ENCODE data around the gene PAM. TPM values are rescaled to one million over a fixed set of nuclear protein-coding genes. Genes with fewer than 3 reads are reported as not detected.

PAM gene
- polyA plus RNA-seq, 1 donor from 2014 or later, result 363 TPM

GRCh38 chr5:102975457-102976182 is 220.5 kb downstream of the PAM start:
- Histone ChIP-seq H3F3A (ENCODE audit: insufficient read depth, low read length, poor library complexity, severe bottlenecking) (no peaks in the 10 kb centered on the region), H3K4me2 (ENCODE audit: low read length) (no peak overlapping the region)

GRCh38 chr5:102981957-102982635 is 227.0 kb downstream of the PAM start:
- Histone ChIP-seq H3K36me3 (ENCODE audit: insufficient read depth, low read length) (peaks cover 6% of the 10 kb centered on the region), H3K9ac (ENCODE audit: low read length) (no peak overlapping the region), H4K20me1 (ENCODE audit: insufficient read depth) (no peaks in the 10 kb centered on the region), H3F3A (ENCODE audit: insufficient read depth, low read length, poor library complexity, severe bottlenecking) (no peaks in the 10 kb centered on the region), H3K27me3 (ENCODE audit: insufficient read depth, low read depth, low read length) (no peaks in the 10 kb centered on the region), H3K4me2 (ENCODE audit: low read length) (no peak overlapping the region), H3K9me2 (ENCODE audit: insufficient read depth, low read length) (no peaks in the 10 kb centered on the region), H3K27ac (ENCODE audit: low read length) (no peak overlapping the region), H3K79me2 (replicated peaks; ENCODE audit: insufficient read depth, low read length) (no peaks in the 10 kb centered on the region), H3K9me3 (ENCODE audit: low read length) (peaks cover 4% of the 10 kb centered on the region), H3K4me3 (ENCODE audit: low read length) (no peak overlapping the region), H2AFZ (ENCODE audit: low read depth, low read length) (no peak overlapping the region)
- no peak for TF ChIP-seq EP300 (conservative IDR thresholded peaks at IDR 0.05; ENCODE audit: poor library complexity, severe bottlenecking)

More at GRCh38 chr5:102975457-102976182, 220.5 kb downstream of the PAM start:
- no peaks in the 10 kb centered on the region for H3K79me2 ChIP-seq (replicated peaks; ENCODE audit: insufficient read depth, low read length)
- no peaks in the 10 kb centered on the region for H3K9me2 ChIP-seq (ENCODE audit: insufficient read depth, low read length)
- no peaks in the 10 kb centered on the region for H3K27me3 ChIP-seq (ENCODE audit: insufficient read depth, low read depth, low read length)
- no peaks in the 10 kb centered on the region for H4K20me1 ChIP-seq (ENCODE audit: insufficient read depth)
- no peak overlapping the region for H2AFZ ChIP-seq (ENCODE audit: low read depth, low read length)
- no peaks in the 10 kb centered on the region for H3K36me3 ChIP-seq (ENCODE audit: insufficient read depth, low read length)
- TF ChIP-seq, protein P1, sequence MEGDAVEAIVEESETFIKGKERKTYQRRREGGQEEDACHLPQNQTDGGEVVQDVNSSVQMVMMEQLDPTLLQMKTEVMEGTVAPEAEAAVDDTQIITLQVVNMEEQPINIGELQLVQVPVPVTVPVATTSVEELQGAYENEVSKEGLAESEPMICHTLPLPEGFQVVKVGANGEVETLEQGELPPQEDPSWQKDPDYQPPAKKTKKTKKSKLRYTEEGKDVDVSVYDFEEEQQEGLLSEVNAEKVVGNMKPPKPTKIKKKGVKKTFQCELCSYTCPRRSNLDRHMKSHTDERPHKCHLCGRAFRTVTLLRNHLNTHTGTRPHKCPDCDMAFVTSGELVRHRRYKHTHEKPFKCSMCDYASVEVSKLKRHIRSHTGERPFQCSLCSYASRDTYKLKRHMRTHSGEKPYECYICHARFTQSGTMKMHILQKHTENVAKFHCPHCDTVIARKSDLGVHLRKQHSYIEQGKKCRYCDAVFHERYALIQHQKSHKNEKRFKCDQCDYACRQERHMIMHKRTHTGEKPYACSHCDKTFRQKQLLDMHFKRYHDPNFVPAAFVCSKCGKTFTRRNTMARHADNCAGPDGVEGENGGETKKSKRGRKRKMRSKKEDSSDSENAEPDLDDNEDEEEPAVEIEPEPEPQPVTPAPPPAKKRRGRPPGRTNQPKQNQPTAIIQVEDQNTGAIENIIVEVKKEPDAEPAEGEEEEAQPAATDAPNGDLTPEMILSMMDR (IDR thresholded peaks at IDR 0.05; ENCODE audit: poor library complexity, severe bottlenecking), result no peak
- TF ChIP-seq RAD21 (conservative IDR thresholded peaks at IDR 0.05) (no peak), TAF1 (IDR thresholded peaks at IDR 0.05; ENCODE audit: low read depth) (no peak), POLR2AphosphoS5 (IDR thresholded peaks at IDR 0.05) (no peak), EZH2 (IDR thresholded peaks at IDR 0.05; ENCODE audit: borderline replicate concordance, insufficient read depth, low read length, poor library complexity, severe bottlenecking) (no peak), MXI1 (conservative IDR thresholded peaks at IDR 0.05; ENCODE audit: poor library complexity, severe bottlenecking) (no peak), SMC3 (conservative IDR thresholded peaks at IDR 0.05; ENCODE audit: poor library complexity) (no peak), EP300 (conservative IDR thresholded peaks at IDR 0.05; ENCODE audit: poor library complexity, severe bottlenecking) (no peak)
- TF ChIP-seq, protein P2, sequence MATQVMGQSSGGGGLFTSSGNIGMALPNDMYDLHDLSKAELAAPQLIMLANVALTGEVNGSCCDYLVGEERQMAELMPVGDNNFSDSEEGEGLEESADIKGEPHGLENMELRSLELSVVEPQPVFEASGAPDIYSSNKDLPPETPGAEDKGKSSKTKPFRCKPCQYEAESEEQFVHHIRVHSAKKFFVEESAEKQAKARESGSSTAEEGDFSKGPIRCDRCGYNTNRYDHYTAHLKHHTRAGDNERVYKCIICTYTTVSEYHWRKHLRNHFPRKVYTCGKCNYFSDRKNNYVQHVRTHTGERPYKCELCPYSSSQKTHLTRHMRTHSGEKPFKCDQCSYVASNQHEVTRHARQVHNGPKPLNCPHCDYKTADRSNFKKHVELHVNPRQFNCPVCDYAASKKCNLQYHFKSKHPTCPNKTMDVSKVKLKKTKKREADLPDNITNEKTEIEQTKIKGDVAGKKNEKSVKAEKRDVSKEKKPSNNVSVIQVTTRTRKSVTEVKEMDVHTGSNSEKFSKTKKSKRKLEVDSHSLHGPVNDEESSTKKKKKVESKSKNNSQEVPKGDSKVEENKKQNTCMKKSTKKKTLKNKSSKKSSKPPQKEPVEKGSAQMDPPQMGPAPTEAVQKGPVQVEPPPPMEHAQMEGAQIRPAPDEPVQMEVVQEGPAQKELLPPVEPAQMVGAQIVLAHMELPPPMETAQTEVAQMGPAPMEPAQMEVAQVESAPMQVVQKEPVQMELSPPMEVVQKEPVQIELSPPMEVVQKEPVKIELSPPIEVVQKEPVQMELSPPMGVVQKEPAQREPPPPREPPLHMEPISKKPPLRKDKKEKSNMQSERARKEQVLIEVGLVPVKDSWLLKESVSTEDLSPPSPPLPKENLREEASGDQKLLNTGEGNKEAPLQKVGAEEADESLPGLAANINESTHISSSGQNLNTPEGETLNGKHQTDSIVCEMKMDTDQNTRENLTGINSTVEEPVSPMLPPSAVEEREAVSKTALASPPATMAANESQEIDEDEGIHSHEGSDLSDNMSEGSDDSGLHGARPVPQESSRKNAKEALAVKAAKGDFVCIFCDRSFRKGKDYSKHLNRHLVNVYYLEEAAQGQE (IDR thresholded peaks at IDR 0.05; ENCODE audit: borderline replicate concordance), result no peak
- H3K4me3 ChIP-seq (ENCODE audit: low read length), result no peak overlapping the region
- H3K9ac ChIP-seq (ENCODE audit: low read length), result no peak overlapping the region
- H3K9me3 ChIP-seq (ENCODE audit: low read length), result no peaks in the 10 kb centered on the region
- no peak overlapping the region for H3K27ac ChIP-seq (ENCODE audit: low read length)

Measured in neural cell (in vitro differentiated cells).